Astrocyte of the hippocampus (primary cell): ENCODE data around the gene INPP5J.
"Not testable (repeated sequence)": the region's sequence is repeated elsewhere in the genome, so short reads cannot be mapped to it uniquely, and the experiment has no call there.

Experiments
- DNase-seq: peaks from one replicate; pipeline ENCODE4 v3.0.0; 2011; ENCODE audit warnings: low read depth, low spot score

Gene INPP5J

DNA sequence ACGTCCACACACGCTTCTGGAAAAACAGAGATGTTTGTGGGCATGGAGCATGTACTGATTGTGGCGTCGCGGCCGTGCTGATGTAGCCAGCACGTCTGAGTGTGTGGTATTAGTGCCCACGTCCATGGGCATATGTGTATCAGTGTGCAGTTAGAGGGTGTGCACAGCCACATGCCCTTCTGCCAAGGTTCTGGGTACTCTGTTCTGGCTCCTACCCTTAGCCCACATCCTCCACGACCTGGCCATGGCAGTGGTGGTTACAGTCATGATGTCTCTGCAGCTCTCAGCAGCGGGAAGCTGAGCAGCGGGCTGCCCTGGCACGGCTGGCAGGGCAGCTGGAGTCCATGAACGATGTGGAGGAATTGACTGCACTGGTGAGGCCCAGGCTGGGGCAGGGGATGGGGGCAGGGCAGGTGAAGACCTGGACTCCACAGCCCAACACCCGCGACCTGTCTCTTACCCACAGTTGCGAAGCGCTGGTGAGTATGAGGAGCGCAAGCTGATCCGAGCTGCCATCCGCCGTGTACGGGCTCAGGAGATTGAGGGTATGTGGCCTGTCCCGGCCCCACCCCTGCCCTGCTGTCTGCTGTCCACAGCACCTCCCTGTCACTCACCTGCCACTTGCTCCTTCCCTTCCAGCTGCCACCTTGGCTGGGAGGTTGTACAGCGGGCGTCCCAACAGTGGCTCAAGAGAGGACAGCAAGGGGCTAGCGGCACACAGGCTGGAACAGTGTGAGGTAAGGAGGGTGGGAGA, 34.4 kb upstream of the INPP5J start:
- no peak for DNase-seq

DNA sequence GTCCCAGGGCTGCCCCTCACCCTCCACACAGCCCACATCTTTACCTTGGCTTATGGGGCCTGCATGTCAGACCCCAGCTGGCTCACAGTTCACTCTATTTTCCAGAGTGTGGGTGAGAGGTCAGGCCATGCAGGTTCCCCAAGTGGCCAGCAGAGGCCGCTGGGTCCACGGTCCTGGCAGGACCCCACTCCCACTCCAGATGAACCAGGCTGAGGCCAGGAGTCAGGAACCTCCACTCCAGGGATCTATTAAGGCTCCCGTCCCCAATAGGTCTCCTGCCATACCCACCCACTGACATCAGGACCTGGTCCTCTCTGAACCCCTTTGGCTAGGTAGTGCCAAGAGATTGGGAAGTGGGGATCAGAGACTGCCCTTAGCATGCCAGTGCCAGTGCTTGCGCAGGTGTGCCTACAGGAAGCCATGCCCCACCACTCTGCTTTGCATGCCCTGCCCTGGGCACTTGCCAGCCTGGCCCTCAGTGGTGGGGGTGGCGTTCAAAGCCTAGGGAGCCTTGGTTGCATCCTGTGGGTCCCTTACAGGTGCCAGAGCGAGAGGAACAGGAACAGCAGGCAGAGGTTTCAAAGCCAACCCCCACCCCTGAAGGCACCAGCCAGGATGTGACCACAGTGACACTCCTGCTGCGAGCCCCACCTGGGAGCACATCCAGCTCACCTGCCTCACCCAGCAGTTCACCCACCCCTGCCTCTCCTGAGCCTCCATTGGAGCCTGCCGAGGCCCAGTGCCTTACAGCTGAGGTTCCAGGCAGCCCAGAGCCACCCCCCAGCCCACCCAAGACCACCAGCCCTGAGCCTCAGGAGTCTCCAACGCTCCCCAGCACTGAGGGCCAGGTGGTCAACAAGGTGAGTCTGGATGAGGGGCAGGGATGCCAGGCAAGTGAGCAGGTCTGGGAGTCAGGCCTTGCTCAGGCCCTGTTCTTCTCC, 33.3 kb upstream of the INPP5J start:
- DNase-seq, result peak; percentile 63

DNA sequence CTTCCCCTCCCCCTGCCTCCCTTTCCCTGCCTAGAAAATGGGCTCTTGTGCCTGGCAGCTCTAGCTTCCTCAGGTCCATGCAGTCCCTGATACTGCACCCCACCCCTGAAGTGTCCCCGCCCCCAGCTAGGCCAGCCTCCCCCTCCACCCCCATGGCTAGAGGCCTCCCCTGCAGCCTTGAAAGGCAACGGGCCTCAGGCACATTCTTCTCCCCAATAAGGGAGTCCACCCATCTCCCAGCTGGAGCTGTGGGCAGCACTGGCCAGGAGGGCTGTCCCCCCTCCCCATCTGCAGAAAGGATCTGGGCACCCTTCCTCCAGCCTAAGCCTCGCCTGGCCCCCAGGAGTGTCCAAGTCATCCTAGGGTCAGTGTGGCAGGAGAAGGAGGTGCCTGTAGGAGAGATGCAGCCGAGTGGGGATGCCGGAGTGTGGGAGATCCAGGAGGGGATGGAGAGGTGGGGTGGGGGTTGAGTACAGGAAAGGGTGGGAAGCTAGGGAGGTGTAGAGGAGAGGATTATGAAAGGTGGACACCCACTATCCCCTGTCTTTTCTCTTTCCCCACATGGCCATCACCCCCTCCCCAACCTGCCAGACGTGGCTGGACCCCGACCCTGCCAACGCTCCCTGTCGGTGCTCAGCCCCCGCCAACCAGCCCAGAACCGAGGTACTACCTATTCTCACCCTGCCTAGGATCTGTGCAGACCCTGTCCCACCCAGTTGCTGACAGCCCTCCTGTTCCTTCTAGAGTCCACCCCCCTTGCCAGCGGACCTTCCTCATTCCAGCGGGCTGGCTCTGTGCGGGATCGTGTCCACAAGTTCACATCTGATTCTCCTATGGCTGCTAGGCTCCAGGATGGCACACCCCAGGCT, 32.3 kb upstream of the INPP5J start:
- DNase-seq, result no peak

DNA sequence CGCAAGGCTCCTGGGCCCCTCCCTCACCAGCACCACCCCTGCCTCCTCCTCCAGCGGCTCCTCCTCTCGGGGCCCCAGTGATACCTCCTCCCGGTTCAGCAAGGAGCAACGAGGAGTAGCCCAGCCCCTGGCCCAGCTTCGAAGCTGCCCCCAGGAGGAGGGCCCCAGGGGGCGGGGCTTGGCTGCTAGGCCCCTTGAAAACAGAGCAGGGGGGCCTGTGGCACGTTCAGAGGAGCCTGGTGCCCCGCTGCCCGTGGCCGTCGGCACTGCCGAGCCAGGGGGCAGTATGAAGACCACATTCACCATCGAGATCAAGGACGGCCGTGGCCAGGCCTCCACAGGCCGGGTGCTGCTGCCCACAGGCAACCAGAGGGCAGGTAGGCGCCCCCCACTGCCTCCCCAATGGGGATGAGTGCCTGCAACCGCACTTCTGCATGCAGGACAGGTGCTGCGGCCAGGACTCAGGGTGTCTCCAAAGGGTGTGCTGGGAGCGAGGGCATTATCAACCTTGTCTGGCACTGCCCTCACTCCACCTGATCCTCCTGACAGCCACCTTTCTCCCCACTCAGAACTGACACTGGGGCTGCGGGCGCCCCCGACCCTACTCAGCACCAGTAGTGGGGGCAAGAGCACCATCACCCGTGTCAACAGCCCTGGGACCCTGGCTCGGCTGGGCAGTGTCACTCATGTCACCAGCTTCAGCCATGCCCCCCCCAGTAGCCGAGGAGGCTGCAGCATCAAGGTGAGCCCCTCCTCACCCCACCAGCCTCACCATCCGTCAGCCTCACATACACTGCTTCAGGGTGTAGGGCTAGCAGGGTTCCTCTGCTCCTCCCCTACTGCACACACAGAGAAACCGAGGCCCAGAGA, 31.4 kb upstream of the INPP5J start:
- no peak for DNase-seq

DNA sequence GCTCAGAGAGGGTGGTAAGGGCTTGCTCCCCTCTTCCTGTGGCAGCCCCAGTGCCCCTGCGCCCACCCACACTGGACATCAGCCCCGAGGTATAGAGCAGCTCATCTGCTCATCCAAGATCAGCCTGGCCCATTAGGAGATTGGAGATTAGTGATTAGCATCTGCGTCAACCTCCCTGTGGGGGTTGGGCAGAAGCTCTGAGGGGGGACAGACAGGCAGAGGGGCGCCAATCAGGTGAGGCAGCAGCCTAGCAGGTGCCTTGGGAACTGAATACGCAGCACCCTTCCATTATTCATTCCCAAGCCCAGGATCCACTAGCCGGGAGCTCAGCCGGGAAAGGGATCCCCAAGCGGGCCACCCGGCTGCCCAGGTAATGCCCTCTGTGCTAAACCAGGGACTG, 30.6 kb upstream of the INPP5J start:
- no peak for DNase-seq

DNA sequence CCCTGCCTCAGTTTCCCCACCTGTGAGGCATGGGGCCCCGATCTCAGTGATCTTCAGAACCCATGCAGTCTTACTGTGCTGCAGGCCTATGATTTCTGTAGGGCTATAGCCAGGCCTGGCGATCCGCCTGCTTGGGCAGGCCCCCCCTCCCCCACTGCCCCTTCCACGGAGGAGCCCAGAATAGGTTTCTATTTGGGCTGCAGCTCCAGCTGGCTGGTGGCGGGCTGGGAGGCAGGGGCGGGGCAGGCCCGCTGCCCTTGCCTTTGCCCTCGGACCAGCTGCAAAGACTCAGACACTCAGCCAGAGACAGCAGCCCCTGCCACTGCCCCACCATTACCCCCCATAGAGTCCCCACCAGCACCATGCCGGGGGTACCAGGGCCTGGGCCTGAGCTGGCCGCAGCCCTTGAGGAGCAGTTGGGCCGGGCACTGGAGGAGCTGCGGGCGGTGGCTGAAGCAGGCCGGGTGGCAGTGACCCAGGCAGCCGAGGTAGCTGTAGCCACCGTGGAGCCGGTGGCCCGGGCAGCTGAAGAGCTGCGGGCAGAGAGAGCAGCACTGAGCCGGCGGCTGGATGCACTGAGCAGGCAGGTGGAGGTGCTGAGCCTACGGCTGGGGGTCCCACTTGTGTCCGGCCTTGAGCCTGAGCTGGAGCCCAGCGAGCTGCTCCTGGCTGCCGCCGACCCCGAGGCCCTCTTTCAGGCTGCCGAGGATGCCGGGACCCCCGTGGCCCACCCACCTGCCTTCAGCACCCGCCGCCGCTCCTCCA, 29.5 kb upstream of the INPP5J start:
- no peak for DNase-seq

DNA sequence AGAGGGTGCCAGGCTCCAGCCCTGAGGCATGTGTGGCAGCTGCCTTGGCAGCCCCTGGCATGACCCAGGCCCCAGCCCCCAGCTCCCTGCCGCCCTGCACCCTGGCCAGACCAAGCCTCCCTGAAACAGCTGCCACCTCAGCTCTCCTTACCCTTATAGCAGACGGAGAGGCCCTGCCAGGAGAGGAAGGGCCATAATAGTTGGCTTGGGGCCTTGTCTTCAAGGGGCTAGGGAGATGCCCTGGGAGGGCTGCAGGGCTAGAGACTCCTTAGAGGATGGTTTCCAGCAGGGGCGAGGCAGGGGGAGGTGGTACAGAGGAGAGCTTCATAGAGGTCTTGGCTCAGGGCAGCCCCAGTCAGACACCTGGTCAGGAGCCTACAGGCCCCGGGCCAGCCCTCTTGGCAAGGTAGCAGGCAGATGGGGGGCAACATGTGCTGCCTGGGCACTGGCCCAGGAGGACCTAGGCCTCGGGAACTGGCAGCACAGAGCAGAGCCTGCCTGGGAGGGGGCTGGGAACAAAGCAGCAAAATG, 28.7 kb upstream of the INPP5J start:
- DNase-seq, result no peak

- no peak for DNase-seq
These were observed 28.0 kb upstream of the INPP5J start for GRCh38 chr22:31094741-31095140.

GRCh38 chr22:31095637-31096249, 27.0 kb upstream of the INPP5J start:
- DNase-seq, result no peak

- no peak for DNase-seq
These were observed 26.0 kb upstream of the INPP5J start for GRCh38 chr22:31096657-31097279.

GRCh38 chr22:31097539-31097938, 25.2 kb upstream of the INPP5J start:
- DNase-seq, result not testable (repeated sequence)

GRCh38 chr22:31097941-31098631, 24.7 kb upstream of the INPP5J start:
- no peak for DNase-seq

GRCh38 chr22:31098632-31099110, 24.1 kb upstream of the INPP5J start:
- no peak for DNase-seq

DNA sequence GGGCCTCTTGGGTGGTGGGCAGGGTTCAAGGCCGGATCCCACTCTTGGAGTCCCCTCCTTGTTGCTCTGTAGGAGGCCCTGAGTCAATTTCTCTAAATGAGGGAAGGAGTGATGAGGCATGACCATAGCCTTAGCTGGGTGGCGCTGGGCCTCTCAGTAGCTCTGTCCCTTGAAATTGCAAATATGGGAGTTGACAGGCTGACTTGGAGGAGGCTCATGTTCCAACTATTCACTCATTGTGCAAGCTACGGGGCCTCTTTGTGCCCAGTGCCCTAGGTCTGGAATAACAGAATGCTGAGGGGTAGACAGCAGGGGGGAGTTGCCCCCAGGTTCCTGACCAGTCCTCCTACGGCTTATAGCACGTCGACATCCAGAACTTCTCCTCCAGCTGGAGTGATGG, 23.4 kb upstream of the INPP5J start:
- DNase-seq, result no peak

GRCh38 chr22:31099841-31100761, 22.7 kb upstream of the INPP5J start:
- no peak for DNase-seq

DNA sequence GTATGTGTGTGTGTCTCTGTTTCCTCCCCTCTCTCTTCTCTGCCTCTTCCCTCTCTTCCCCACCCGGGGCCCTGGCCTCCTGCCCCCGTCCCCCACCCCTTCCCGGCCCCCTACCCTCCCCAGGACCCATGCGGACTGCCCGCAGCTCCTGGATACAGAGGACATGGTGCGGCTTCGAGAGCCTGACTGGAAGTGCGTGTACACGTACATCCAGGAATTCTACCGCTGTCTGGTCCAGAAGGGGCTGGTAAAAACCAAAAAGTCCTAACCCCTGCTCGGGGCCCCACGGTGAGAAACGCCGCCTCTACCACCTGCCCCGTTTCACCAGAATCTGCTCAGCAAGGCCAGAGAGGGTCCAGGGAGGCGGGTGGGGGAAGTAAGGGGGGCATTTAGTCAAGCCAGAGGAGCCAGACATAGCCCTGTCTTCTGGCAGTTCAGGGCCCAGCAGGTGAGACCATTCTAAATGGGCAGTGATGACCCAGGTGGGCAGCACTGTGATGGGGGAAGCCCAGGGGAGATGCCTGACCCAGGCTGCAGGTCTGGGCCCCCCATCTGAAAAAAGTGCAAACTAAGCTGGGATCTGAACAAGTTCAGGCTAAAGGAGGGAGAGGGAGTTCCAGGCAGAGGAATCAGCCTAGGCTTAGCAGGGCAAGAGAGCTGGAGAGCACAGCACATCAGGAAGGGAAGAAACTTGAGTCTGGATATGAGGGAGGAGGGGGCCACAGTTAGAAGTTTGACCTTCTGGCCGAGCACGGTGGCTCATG, 21.8 kb upstream of the INPP5J start:
- DNase-seq, result no peak
